Epithelial cell of umbilical artery (primary cell): ENCODE results near the gene FAR2. TPM values are rescaled to one million over a fixed set of nuclear protein-coding genes. Genes with fewer than 3 reads are reported as not detected.

Experiments used
- total RNA-seq: library from RNA; depleted of rRNA; stranded (reverse); fragments of >200 nt; gene quantifications from 2 replicates; pipeline ENCODE4 v1.2.3, GENCODE V29; 2014

FAR2 gene
- 40.3 and 72.4 TPM in 2 replicates for total RNA-seq

GRCh38 chr12:29148911-29149690, at the start of gene FAR2:
Gene FAR2 (plus strand): TSS chr12:29149278. CDS start chr12:29270450, 121,172 bp downstream.

GRCh38 chr12:29380536-29381523, 231.8 kb downstream of the FAR2 start, which contains the start of gene ERGIC2:
Gene ERGIC2 (minus strand): TSS chr12:29381172. CDS start chr12:29371633, 9,539 bp downstream.

Other genes with a start within 250 kb of the FAR2 start
- 58.5 and 92.1 TPM in 2 replicates for gene ERGIC2, start 231.9 kb downstream of the FAR2 start, total RNA-seq